Measurements from ENCODE around the gene SAV1. TPM values are rescaled to one million over a fixed set of nuclear protein-coding genes. Genes with fewer than 3 reads are reported as not detected.

Gene SAV1
- 19.2 to 29.9 TPM (median 25.0 TPM) in 5 replicates for total RNA-seq (2022; extraction: Qiagen RNA extraction)

GRCh38 chr14:50667996-50668825, at the start of gene SAV1:
TSS of gene SAV1 (minus strand) at chr14:50668306. CDS start at chr14:50667967, 339 bp downstream.

Other genes with a start within 250 kb of the SAV1 start
- 32.1 to 40.6 TPM (median 39.4 TPM) in 5 replicates for gene MAP4K5, start 135.7 kb downstream of the SAV1 start, total RNA-seq (2022; extraction: Qiagen RNA extraction)
- gene ATL1, start 108.2 kb downstream of the SAV1 start, total RNA-seq (2022; extraction: Qiagen RNA extraction), result 4.2 to 6.3 TPM (median 5.1 TPM) in 5 replicates
- gene NIN, start 162.9 kb upstream of the SAV1 start, total RNA-seq (2022; extraction: Qiagen RNA extraction), result 10.0 to 16.1 TPM (median 14.8 TPM) in 5 replicates
- not detected in 5 replicates for gene ABHD12B, start 203.7 kb upstream of the SAV1 start, total RNA-seq (2022; extraction: Qiagen RNA extraction)